Measurements from ENCODE around the gene CDKAL1.

- no peak for TF ChIP-seq CTCF (IDR thresholded peaks at IDR 0.05)
- no peak for TF ChIP-seq EZH2 (IDR thresholded peaks at IDR 0.05)
Observed at GRCh38 chr6:20706939-20707485, 172.8 kb downstream of the CDKAL1 start.

All from neural progenitor cell (in vitro differentiated cells).